GM23338 (cell line): Measurements from ENCODE around the gene EHD1. TPM values are rescaled to one million over a fixed set of nuclear protein-coding genes. Genes with fewer than 3 reads are reported as not detected.

Source experiments
- ATAC-seq: fragments of 200-7000 bp; cut with Tn5 transposase; 3 replicates; pipeline ENCODE4 v1.9.1; 2020
- DNase-seq: peaks from one replicate; pipeline ENCODE4 v3.0.0-alpha.2; 2015; ENCODE audit warnings: low spot score
- H2AFZ ChIP-seq: fragments of 200-600 bp; sonication (generic); 2 replicates; pipeline ENCODE4 v1.8.0; 2016; ENCODE audit warnings: antibody characterized with exemption, mild to moderate bottlenecking, moderate library complexity
- H3F3A ChIP-seq: fragments of 200-600 bp; sonication (generic); replicated peaks from 2 replicates; pipeline ENCODE4 v1.8.0; 2017; ENCODE audit warnings: antibody characterized with exemption, mixed run types, low read depth
- H3K27ac ChIP-seq: fragments of 200-600 bp; sonication (generic); 2 replicates; pipeline ENCODE4 v1.6.1; 2016; ENCODE audit warnings: low read depth
- H3K27me3 ChIP-seq: fragments of 200-600 bp; sonication (generic); 2 replicates; pipeline ENCODE4 v1.8.0; 2016; ENCODE audit warnings: mild to moderate bottlenecking, mixed run types, moderate library complexity; ENCODE audit not compliant: insufficient read depth
- H3K36me3 ChIP-seq: fragments of 200-600 bp; sonication (generic); 2 replicates; pipeline ENCODE4 v1.8.0; 2016; ENCODE audit warnings: mild to moderate bottlenecking; ENCODE audit not compliant: insufficient read depth
- H3K4me1 ChIP-seq: fragments of 200-600 bp; sonication (generic); 2 replicates; pipeline ENCODE4 v1.8.0; 2016; ENCODE audit warnings: mild to moderate bottlenecking, moderate library complexity; ENCODE audit not compliant: insufficient read depth
- H3K4me2 ChIP-seq: fragments of 200-600 bp; sonication (generic); 2 replicates; pipeline ENCODE4 v1.7.1; 2017; ENCODE audit warnings: mixed run types
- H3K4me3 ChIP-seq: fragments of 200-600 bp; sonication (generic); 2 replicates; pipeline ENCODE4 v1.6.1; 2016; ENCODE audit warnings: mixed run types
- H3K79me2 ChIP-seq: fragments of 200-600 bp; sonication (generic); replicated peaks from 2 replicates; pipeline ENCODE4 v1.8.0; 2017; ENCODE audit warnings: mild to moderate bottlenecking; ENCODE audit not compliant: insufficient read depth
- H3K9me2 ChIP-seq: fragments of 200-600 bp; sonication (generic); 2 replicates; pipeline ENCODE4 v1.8.0; 2017; ENCODE audit not compliant: insufficient read depth
- H4K20me1 ChIP-seq: fragments of 200-600 bp; sonication (generic); replicated peaks from 2 replicates; pipeline ENCODE4 v1.8.0; 2017; ENCODE audit warnings: mild to moderate bottlenecking; ENCODE audit not compliant: insufficient read depth
- H3K27ac Mint-ChIP-seq: 2 replicates; pipeline ENCODE4 v1.8.0; 2020; ENCODE audit warnings: inconsistent platforms, mild to moderate bottlenecking, moderate library complexity, mixed read lengths
- H3K27me3 Mint-ChIP-seq: 3 replicates; pipeline ENCODE4 v1.8.0; 2022; ENCODE audit warnings: low read depth, mild to moderate bottlenecking, moderate library complexity, mixed read lengths, inconsistent platforms; ENCODE audit not compliant: insufficient read depth, poor library complexity
- H3K36me3 Mint-ChIP-seq: 3 replicates; pipeline ENCODE4 v1.8.0; 2021; ENCODE audit warnings: low read depth, mild to moderate bottlenecking, inconsistent platforms, moderate library complexity, mixed read lengths
- H3K4me1 Mint-ChIP-seq: 3 replicates; pipeline ENCODE4 v1.8.0; 2020; ENCODE audit warnings: mild to moderate bottlenecking, inconsistent platforms, mixed read lengths
- H3K4me3 Mint-ChIP-seq: 3 replicates; pipeline ENCODE4 v1.8.0; 2021; ENCODE audit warnings: moderate library complexity, mild to moderate bottlenecking, inconsistent platforms, mixed read lengths
- H3K9me3 Mint-ChIP-seq: 3 replicates; pipeline ENCODE4 v1.8.0; 2020; ENCODE audit warnings: moderate library complexity, mild to moderate bottlenecking, inconsistent platforms, mixed read lengths
- CREB1 ChIP-seq: fragments of 250-450 bp; sonication (Bioruptor Pico); IDR thresholded peaks from 2 replicates; pipeline ENCODE4 v1.5.0; 2020; ENCODE audit warnings: low read depth, mild to moderate bottlenecking, moderate library complexity
- CTCF ChIP-seq, 2 experiments: fragments of 200-600 bp in 1 of 2; sonication (generic) in 1 of 2; conservative IDR thresholded peaks; 2 replicates each; pipeline versions ENCODE4 v1.5.1 to v1.6.1; 2016 to 2017; ENCODE audit warnings: antibody characterized with exemption in 2 of 2, low read depth in 2 of 2, mild to moderate bottlenecking in 2 of 2, moderate library complexity in 1 of 2
- ETS1 ChIP-seq: IDR thresholded peaks from 2 replicates; pipeline ENCODE4 v1.6.1; 2016; ENCODE audit warnings: antibody characterized with exemption
- EZH2 ChIP-seq: fragments of 200-600 bp; sonication (generic); IDR thresholded peaks from one replicate; pipeline ENCODE4 v1.8.0; 2017; ENCODE audit warnings: antibody characterized with exemption, mild to moderate bottlenecking, low read depth; ENCODE audit not compliant: unreplicated experiment
- EZH2phosphoT487 ChIP-seq: fragments of 200-600 bp; sonication (generic); IDR thresholded peaks from one replicate; pipeline ENCODE4 v1.8.1; 2018; ENCODE audit warnings: antibody characterized with exemption; ENCODE audit not compliant: unreplicated experiment
- JUNB ChIP-seq: IDR thresholded peaks from one replicate; pipeline ENCODE4 v1.6.1; 2016; ENCODE audit warnings: antibody characterized with exemption; ENCODE audit not compliant: unreplicated experiment
- NANOG ChIP-seq: IDR thresholded peaks from 2 replicates; pipeline ENCODE4 v1.6.1; 2016; ENCODE audit warnings: antibody characterized with exemption, borderline replicate concordance
- POLR2AphosphoS5 ChIP-seq: IDR thresholded peaks from 2 replicates; pipeline ENCODE4 v1.6.1; 2016; ENCODE audit warnings: antibody characterized with exemption, low read depth
- REST ChIP-seq: IDR thresholded peaks from one replicate; pipeline ENCODE4 v1.6.1; 2018; ENCODE audit warnings: antibody characterized with exemption; ENCODE audit not compliant: unreplicated experiment
- STAT1 ChIP-seq: IDR thresholded peaks from one replicate; pipeline ENCODE4 v1.6.1; 2016; ENCODE audit warnings: antibody characterized with exemption; ENCODE audit not compliant: unreplicated experiment
- ZNF114 ChIP-seq: fragments of 250-450 bp; sonication (Bioruptor Pico); IDR thresholded peaks from 2 replicates; pipeline ENCODE4 v1.5.0; 2020; ENCODE audit warnings: mild to moderate bottlenecking, moderate library complexity
- ZNF331 ChIP-seq: fragments of 250-450 bp; sonication (Bioruptor Pico); IDR thresholded peaks from 2 replicates; pipeline ENCODE4 v1.5.0; 2020; ENCODE audit warnings: low read depth, mild to moderate bottlenecking, moderate library complexity
- ZNF462 ChIP-seq: fragments of 250-450 bp; sonication (Bioruptor Pico); IDR thresholded peaks from 2 replicates; pipeline ENCODE4 v1.5.0; 2020; ENCODE audit warnings: mild to moderate bottlenecking, moderate library complexity
- polyA plus RNA-seq: library from polyadenylated mRNA; unstranded; fragments of >200 nt; fragmentation: Nextera tagmentation; extraction: Ambion mirVana; gene quantifications from 2 replicates; pipeline ENCODE4 v1.2.1, GENCODE V29; 2016
- total RNA-seq: library from RNA; depleted of rRNA; stranded (reverse); fragments of >200 nt; shearing (Covaris generic); gene quantifications from 2 replicates; pipeline ENCODE4 v1.2.3, GENCODE V29; 2014

EHD1 gene
- total and polyA plus RNA-seq, 2 experiments from 2014 or later, result 16.7 to 69.7 TPM

- Histone ChIP-seq H3K27me3 (no peaks in the 10 kb centered on the region), H4K20me1 (no peaks in the 10 kb centered on the region), H3F3A (no peaks in the 10 kb centered on the region), H3K27ac (no peak overlapping the region), H2AFZ (no peak overlapping the region), H3K4me2 (no peak overlapping the region), H3K36me3 (no peaks in the 10 kb centered on the region), H3K4me1 (no peaks in the 10 kb centered on the region), H3K9me2 (no peaks in the 10 kb centered on the region), H3K4me3 (no peak overlapping the region), H3K79me2 (no peaks in the 10 kb centered on the region)
- no peaks in the 10 kb centered on the region for H3K4me1 Mint-ChIP-seq
- ATAC-seq (no peak), DNase-seq (no peak)
- H3K27me3 Mint-ChIP-seq, result peaks cover 2% of the 10 kb centered on the region
- H3K36me3 Mint-ChIP-seq, result peaks cover 7% of the 10 kb centered on the region; the same call in 2 of the 3 replicates
- H3K9me3 Mint-ChIP-seq, result no peaks in the 10 kb centered on the region
- no peak overlapping the region for H3K4me3 Mint-ChIP-seq
- TF ChIP-seq STAT1, result no peak
- no peak for TF ChIP-seq CREB1 (CRISPR knock-in tag)
- TF ChIP-seq REST, result no peak
- TF ChIP-seq JUNB, result no peak
- no peak for TF ChIP-seq NANOG
- no peak for TF ChIP-seq ZNF114 (CRISPR knock-in tag)
- no peak for TF ChIP-seq ZNF331
- TF ChIP-seq ETS1, result no peak
- no peak for TF ChIP-seq CTCF (conservative IDR thresholded peaks at IDR 0.05; ENCODE audit: low read depth in 2 of 2)
- no peak for TF ChIP-seq POLR2AphosphoS5
- no peak for TF ChIP-seq EZH2phosphoT487
- no peak for TF ChIP-seq ZNF462 (CRISPR knock-in tag)
- no peak for TF ChIP-seq EZH2
- H3K27ac Mint-ChIP-seq, result no peak overlapping the region
Observed at GRCh38 chr11:64832467-64833197, 45.8 kb downstream of the EHD1 start.
